Aorta (tissue), 5 donors: ENCODE measurements around the gene RCOR2. TPM values are rescaled to one million over a fixed set of nuclear protein-coding genes. Genes with fewer than 3 reads are reported as not detected.

Experiments used
- ATAC-seq: fragments of 200-7000 bp; cut with Tn5 transposase; one replicate; pipeline ENCODE4 v1.9.1; 2022; ENCODE audit warnings: moderate library complexity; ENCODE audit not compliant: low FRiP score
- DNase-seq, 2 donors: peaks; one replicate each; pipeline ENCODE4 v3.0.0-alpha.2; 2020
- H3K27ac ChIP-seq, 2 donors: one replicate each; pipeline ENCODE4 v1.5.1; 2013; ENCODE audit warnings: low read length in 2 of 2, mild to moderate bottlenecking in 2 of 2, moderate library complexity in 2 of 2, control low read depth in 1 of 2, inconsistent platforms in 1 of 2, low read depth in 1 of 2
- H3K27me3 ChIP-seq, 2 donors: one replicate each; pipeline ENCODE4 v1.6.1; 2013; ENCODE audit warnings: control low read depth in 1 of 2, low read length in 1 of 2, mild to moderate bottlenecking in 1 of 2, moderate library complexity in 1 of 2; ENCODE audit not compliant: insufficient read depth in 2 of 2, control insufficient read depth in 1 of 2
- H3K36me3 ChIP-seq, 2 donors: one replicate each; pipeline ENCODE4 v1.6.1; 2013; ENCODE audit warnings: control low read depth in 1 of 2, low read length in 1 of 2, mild to moderate bottlenecking in 1 of 2; ENCODE audit not compliant: insufficient read depth in 2 of 2, control insufficient read depth in 1 of 2
- H3K4me1 ChIP-seq, 2 donors: one replicate each; pipeline ENCODE4 v1.6.1; 2013; ENCODE audit warnings: low read length in 2 of 2, control low read depth in 1 of 2, mild to moderate bottlenecking in 1 of 2, moderate library complexity in 1 of 2; ENCODE audit not compliant: insufficient read depth in 2 of 2, control insufficient read depth in 1 of 2
- H3K4me3 ChIP-seq, 2 donors: one replicate each; pipeline ENCODE4 v1.5.1; 2013; ENCODE audit warnings: low read length in 2 of 2, control low read depth in 1 of 2, mild to moderate bottlenecking in 1 of 2
- H3K9me3 ChIP-seq: one replicate; pipeline ENCODE4 v1.6.1; 2013; ENCODE audit warnings: mild to moderate bottlenecking, low read length; ENCODE audit not compliant: control insufficient read depth
- WGBS, 2 donors: extraction: QIAGEN DNeasy Blood & Tissue Kit; methylation state at CpG; one replicate each; pipeline ENCODE4 v1.1.7; 2013; 5-methylcytosine and 5-hydroxymethylcytosine counted together
- intact Hi-C, 2 donors: fragments of 100-400 bp; cut with DNase I; formaldehyde crosslinking; loops; one replicate each; pipeline versions ENCODE4 v1.14.2 to v1.15.0; 2022
- polyA plus RNA-seq, 2 donors: library from polyadenylated mRNA; stranded (reverse); fragments of 200-250 nt; gene quantifications; one replicate each; pipeline ENCODE4 v1.2.3, GENCODE V29; 2013
- total RNA-seq, 2 donors: library from RNA; stranded (reverse); fragmentation: NEBNext Ultra II Directional; extraction: Animal tissue kit (Norgen Biotek cat#: 25700); gene quantifications; one replicate each; pipeline ENCODE4 v1.2.1, GENCODE V29; 2021
- donor health status: healthy with polysubstance abuse.
- donor health status: Bipolar disorder and iron deficiency.
- donor health status: DM: no; HTN: no; CAD: no.
- donor health status: DM: no; HTN: no; CAD: no.
- donor health status: DM: yes; HTN: yes; CAD: no.

RCOR2 gene
- total and polyA plus RNA-seq, 4 donors = 0.63 to 4.8 (median 1.4) TPM

DNA sequence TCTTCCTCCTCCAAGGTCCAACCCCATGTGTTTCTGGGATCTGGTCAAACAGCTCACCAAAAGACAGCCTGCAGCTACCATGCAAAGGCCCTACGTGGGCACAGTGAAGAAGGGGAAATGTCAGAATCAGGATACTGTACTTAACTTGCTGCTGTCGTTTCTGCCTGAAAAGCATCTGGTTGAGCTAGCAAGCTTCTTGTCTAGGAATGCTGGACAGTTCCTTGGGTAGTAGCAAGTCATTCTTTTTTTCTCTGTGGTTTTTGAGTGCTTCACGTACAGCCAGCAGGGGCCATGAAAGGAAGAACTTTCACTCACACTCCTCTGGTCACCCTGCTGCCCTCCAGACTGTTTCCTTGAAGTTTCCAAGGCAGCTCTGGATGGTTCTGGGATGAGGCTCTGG lies 24.7 kb downstream of the RCOR2 start:
- 14 to 18% methylated on average over 3 of the region's 3 CpGs for WGBS, 2 donors
- no peaks in the 10 kb centered on the region for H3K4me1 ChIP-seq
- intact Hi-C loops = no loop called here

DNA sequence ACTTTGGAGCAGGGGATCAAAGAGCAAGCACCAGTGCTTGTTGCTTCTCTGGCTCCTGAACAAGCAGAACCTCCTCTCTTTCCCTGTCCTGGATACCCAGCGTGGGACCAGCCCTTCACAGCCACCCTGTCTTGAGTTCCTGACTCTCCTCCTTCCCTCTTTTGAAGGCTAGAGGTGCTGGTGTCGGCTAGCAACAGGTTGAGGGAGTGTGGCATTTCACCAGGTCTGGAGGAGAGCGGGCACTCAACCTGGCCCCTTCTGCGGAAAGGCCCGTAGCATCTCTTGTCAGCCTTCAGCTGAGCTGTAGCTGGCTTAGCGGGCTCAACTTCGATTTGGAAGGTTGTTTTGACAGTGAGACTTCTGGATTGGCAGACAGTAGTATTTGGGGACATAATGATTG lies 26.6 kb downstream of the RCOR2 start:
- H3K4me1 ChIP-seq = no peaks in the 10 kb centered on the region
- H3K27ac ChIP-seq = no peak overlapping the region
- no peaks in the 10 kb centered on the region for H3K27me3 ChIP-seq
- ATAC-seq = no peak
- no peak overlapping the region for H3K4me3 ChIP-seq
- H3K36me3 ChIP-seq = no peaks in the 10 kb centered on the region
- intact Hi-C loops = no loop called here
- no peak for DNase-seq
- H3K9me3 ChIP-seq = no peaks in the 10 kb centered on the region
- 81 to 85% methylated on average over 7 of the region's 7 CpGs for WGBS, 2 donors

More for the DNA sequence above, 24.7 kb downstream of the RCOR2 start:
- Histone ChIP-seq H3K4me3 (no peak overlapping the region), H3K27me3 (no peaks in the 10 kb centered on the region), H3K36me3 (peaks cover 0 to 1% of the 10 kb centered on the region in 2 donors), H3K9me3 (no peaks in the 10 kb centered on the region), H3K27ac (no peak overlapping the region)
- ATAC-seq (no peak), DNase-seq (no peak)

DNA sequence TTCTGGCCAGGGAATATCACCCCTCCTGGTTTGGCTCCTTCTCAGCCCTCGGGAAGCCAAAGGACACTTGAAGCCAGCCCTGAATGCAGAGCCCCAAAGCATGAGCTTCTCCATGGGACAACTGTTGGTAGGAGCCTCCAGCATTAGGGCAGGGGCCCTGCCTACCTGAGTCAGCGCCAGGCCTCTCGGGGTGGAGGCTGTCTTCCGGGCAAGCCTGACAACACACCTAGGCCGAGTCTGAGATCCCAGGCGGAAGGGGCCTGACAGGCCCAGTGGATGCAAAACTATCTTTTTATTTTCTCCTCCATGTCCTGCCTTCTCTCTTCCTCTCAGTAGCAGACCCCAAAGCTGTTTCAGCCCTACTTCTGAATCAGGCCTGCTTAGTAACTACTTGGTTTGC lies 27.6 kb downstream of the RCOR2 start:
- intact Hi-C loops = no loop called here
- Histone ChIP-seq H3K36me3 (no peaks in the 10 kb centered on the region), H3K4me3 (no peak overlapping the region), H3K27ac (no peak overlapping the region), H3K9me3 (no peaks in the 10 kb centered on the region), H3K4me1 (no peaks in the 10 kb centered on the region), H3K27me3 (no peaks in the 10 kb centered on the region)
- ATAC-seq (no peak), DNase-seq (no peak)
- WGBS, 2 donors = 74 to 77% methylated on average over 6 of the region's 6 CpGs

DNA sequence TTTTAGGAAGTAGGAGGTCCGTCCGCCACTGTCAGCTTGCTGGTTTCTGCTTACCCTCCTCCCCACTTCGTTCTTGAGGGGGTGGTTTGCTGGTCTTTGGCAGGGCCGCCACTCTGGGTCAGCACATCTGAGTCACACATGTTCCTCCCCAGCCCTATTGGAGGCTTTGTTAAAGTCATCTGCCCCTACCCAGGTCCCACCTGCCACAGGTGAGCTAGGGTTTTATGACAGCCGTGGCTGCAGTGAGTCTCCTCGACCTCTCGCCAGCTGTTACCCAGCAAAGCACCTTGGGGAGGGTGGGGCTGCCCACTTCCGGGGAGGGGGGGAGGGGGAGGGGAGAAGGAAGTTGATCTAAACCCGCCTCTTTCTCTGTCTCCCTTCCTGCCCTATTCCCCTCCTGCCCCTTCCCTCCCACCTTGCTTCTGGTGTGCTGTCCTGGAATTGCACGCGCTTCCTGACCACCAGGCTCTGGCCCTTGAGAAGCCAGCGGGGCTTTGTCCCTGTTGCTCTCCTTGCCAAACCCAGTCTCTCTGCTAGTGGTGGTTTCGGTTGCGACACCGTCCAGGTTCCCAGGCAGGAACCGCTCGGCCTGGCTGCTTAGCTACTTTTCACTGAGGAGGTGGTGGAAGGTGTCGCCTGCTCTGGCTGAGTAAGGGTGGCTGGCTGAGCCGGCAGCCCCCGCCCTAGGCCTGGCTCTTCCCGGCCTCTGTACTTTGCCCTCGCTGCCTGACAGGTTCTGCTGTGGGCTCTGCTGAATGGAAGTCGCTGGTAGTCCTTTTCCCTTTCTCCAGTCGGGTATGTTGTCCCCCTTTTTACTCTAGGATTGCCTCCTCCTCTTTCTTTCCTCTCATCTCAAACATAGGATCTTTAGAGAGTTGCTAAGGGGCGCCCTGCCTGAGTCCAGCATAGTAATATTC lies 28.5 kb downstream of the RCOR2 start:
- no peaks in the 10 kb centered on the region for H3K9me3 ChIP-seq
- intact Hi-C loops = no loop called here
- no peak overlapping the region for H3K4me3 ChIP-seq
- H3K36me3 ChIP-seq = no peaks in the 10 kb centered on the region
- DNase-seq (peak; percentile 80 to 82), ATAC-seq (peak; percentile 87)
- no peaks in the 10 kb centered on the region for H3K27me3 ChIP-seq
- 14 to 15% methylated on average over 25 of the region's 25 CpGs for WGBS, 2 donors
- peak overlapping the region in 1 of 2 donors; percentile 30 for H3K27ac ChIP-seq
- H3K4me1 ChIP-seq = no peaks in the 10 kb centered on the region

DNA sequence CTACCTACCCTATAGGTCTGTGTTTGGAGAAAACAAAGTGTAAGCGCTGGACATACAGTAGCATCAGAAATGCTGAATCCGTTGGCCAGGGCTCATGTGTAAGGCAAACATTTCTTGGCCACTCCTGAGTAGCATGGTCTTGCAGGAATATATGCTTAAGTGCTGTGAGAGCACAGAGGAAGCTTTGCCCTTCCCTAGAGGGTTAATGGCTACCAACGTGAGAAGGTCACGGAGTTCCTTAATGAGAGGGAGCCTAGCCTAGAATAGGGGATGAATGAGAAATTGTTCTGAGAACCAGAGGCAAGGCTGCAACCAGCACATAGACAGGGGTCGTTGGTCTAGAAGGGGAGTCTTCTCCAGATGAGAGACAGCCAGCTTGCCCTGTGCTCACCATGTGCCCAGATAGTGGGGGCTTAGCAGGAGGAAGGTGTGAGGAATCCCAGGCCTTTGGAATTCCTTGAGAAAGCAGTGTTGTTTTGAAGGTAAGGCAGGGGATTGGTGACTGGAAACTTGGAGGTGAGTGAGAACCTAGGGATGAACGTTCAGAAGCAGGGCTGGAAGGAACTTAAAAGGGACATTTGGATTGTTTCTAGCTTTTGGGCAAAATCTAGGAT lies 29.5 kb downstream of the RCOR2 start:
- intact Hi-C loops = no loop called here
- Histone ChIP-seq H3K4me3 (no peak overlapping the region), H3K27me3 (no peaks in the 10 kb centered on the region), H3K4me1 (no peaks in the 10 kb centered on the region), H3K36me3 (no peaks in the 10 kb centered on the region), H3K27ac (peak overlapping the region in 1 of 2 donors; percentile 73), H3K9me3 (no peaks in the 10 kb centered on the region)
- WGBS, 2 donors = 26 to 29% methylated on average over 6 of the region's 6 CpGs
- DNase-seq (no peak), ATAC-seq (no peak)

DNA sequence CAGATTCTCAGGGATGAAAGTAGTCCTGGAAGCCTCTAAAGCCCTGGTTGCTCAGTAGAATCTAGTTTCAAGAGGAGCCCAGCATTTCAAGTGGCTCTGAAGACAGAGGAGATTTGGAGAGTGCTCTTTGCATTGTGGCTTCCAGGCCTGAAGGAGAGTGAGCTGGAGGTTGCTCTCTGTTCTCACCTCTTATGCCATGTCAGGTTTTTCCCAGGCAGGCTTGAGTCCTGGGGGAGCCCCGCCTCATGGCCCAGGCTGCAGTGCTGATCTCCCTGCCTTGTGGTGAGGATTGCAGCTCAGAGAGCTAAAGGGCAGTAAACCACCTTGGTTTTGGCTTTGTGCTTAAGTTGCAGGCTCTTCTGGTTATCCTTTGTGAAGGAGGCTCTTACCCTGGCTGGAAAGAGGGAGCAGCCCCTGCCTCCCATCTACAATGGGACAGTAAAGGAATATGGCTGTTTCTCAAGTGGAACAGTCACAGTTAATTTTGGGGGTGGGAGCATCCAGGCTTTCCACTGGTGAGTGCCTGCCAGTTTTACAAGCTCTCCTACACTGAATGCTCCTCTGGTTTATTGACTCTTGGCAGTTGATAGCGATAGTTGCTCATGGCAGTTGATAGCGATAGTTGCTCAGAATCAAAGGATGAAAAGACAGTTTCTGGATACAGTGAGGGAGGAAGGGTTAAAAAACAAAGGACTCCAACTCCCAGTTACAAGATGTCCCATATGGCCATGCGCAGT lies 32.6 kb downstream of the RCOR2 start:
- 93 to 95% methylated on average over 4 of the region's 4 CpGs for WGBS, 2 donors
- DNase-seq (no peak), ATAC-seq (no peak)
- no peaks in the 10 kb centered on the region for H3K4me1 ChIP-seq
- H3K27ac ChIP-seq = no peak overlapping the region
- no peaks in the 10 kb centered on the region for H3K36me3 ChIP-seq
- no peaks in the 10 kb centered on the region for H3K9me3 ChIP-seq
- H3K4me3 ChIP-seq = no peak overlapping the region
- no peaks in the 10 kb centered on the region for H3K27me3 ChIP-seq
- intact Hi-C loops = no loop called here

DNA sequence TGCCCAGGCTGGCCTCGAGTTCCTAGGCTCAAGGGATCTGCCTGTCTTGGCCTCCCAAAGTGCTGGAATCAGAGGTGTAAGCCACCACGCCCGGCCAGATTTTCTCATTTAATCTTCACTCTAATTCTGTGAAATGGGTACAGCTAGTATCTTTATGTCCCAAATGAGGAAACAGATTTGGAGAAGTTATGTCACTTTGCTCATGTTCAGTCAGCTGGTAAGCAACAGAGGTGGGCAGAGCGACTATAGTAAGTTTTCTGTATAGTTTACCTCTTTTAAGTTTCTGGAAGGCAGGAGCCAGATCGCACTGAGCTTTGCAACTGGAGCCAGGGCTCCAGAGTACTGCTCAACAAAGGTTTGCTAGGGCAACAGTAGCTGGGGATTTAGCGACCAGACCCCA lies 33.2 kb downstream of the RCOR2 start:
- 88% methylated on average over 6 of the region's 6 CpGs for WGBS, 2 donors
- intact Hi-C loops = no loop called here
- no peak for DNase-seq
- Histone ChIP-seq H3K9me3 (no peaks in the 10 kb centered on the region), H3K27me3 (no peaks in the 10 kb centered on the region), H3K36me3 (no peaks in the 10 kb centered on the region), H3K27ac (no peak overlapping the region), H3K4me1 (no peaks in the 10 kb centered on the region), H3K4me3 (no peak overlapping the region)
- ATAC-seq = no peak

DNA sequence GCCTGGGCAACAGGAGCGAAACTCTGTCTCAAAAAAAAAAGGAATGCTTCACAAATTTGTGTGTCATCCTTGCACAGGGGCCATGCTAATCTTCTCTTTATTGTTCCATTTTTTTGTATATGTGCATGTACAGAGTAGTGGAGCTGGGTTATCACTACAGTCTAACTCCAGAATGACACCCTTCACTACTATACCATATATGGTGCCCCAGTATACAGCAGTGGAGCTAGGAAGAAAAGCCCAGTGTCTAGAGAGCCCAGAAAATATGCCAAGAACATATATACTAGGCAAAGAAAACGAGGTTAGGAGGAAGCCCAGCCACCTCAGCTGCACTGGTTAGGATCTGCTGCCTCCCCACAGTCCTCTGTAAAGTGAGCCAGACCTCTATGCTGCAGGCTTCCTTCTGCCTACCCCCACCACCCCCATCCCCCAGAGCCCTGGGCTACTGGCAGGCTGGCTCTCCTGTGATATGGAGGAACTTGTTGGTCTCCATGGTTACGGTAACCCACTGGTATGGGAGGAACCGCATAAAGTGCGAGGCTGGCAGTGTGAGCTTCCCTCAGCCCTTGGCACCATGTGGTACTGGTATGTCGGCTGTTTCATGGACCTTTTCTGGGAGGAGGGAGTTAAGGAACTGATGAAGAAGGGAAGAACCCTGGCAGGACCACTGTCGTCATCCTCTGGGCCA lies 34.3 kb downstream of the RCOR2 start:
- Histone ChIP-seq H3K4me1 (no peaks in the 10 kb centered on the region), H3K27ac (no peak overlapping the region), H3K9me3 (no peaks in the 10 kb centered on the region), H3K4me3 (no peak overlapping the region), H3K36me3 (no peaks in the 10 kb centered on the region), H3K27me3 (no peaks in the 10 kb centered on the region)
- intact Hi-C loops = no loop called here
- DNase-seq = peak; percentile 76 to 77
- ATAC-seq = peak; percentile 71
- whole genome bisulfite sequencing, 2 donors = 73 to 75% methylated on average over 7 of the region's 7 CpGs
